H1 (cell line): ENCODE data around the gene SRPK3. TPM values are rescaled to one million over a fixed set of nuclear protein-coding genes. Genes with fewer than 3 reads are reported as not detected.

Experiments
- CTCF ChIA-PET: fragments of 300-600 bp; sonication (Branson Sonifier 250); formaldehyde crosslinking; loops from one replicate; lab custom pipeline; 2021; ENCODE audit not compliant: partially characterized antibody; lab: Charles Lee
- POLR2A ChIA-PET: fragments of 300-600 bp; sonication (Branson Sonifier 250); formaldehyde crosslinking; loops from one replicate; lab custom pipeline; 2021; ENCODE audit warnings: inconsistent platforms; ENCODE audit not compliant: partially characterized antibody; lab: Charles Lee
- DNase-seq, 2 experiments: peaks; one replicate each; pipeline versions ENCODE4 v3.0.0 to v3.0.0-alpha.2; 2010 to 2022; ENCODE audit warnings: low spot score in 2 of 2, low read depth in 1 of 2, mixed read lengths in 1 of 2
- FAIRE-seq: peaks from 2 replicates; lab custom pipeline; 2011; peaks lifted over from hg19 to GRCh38; lab: Jason Lieb, UNC
- H2AFZ ChIP-seq: 2 replicates; pipeline ENCODE4 v1.8.1; 2012; ENCODE audit warnings: low read length, inconsistent platforms
- H2AK5ac ChIP-seq: 2 replicates; pipeline ENCODE4 v1.6.1; 2013; ENCODE audit warnings: low read depth, low read length
- H2BK120ac ChIP-seq: replicated peaks from 2 replicates; pipeline ENCODE3; 2013; ENCODE audit warnings: low read depth, low read length, inconsistent platforms
- H2BK12ac ChIP-seq: 2 replicates; pipeline ENCODE4 v1.6.1; 2013; ENCODE audit warnings: low read depth, low read length
- H2BK15ac ChIP-seq: 2 replicates; pipeline ENCODE4 v1.6.1; 2013; ENCODE audit warnings: low read length
- H2BK20ac ChIP-seq: 2 replicates; pipeline ENCODE4 v1.6.1; 2013; ENCODE audit warnings: low read length
- H2BK5ac ChIP-seq: 2 replicates; pipeline ENCODE4 v1.6.1; 2013; ENCODE audit warnings: low read depth, low read length
- H3K14ac ChIP-seq: 2 replicates; pipeline ENCODE4 v1.6.1; 2013; ENCODE audit warnings: inconsistent platforms; ENCODE audit not compliant: insufficient read length
- H3K18ac ChIP-seq: 2 replicates; pipeline ENCODE4 v1.6.1; 2013; ENCODE audit warnings: low read length; ENCODE audit errors: extremely low read depth
- H3K23ac ChIP-seq: 2 replicates; pipeline ENCODE4 v1.6.1; 2013; ENCODE audit warnings: inconsistent platforms; ENCODE audit not compliant: insufficient read length
- H3K23me2 ChIP-seq: 2 replicates; pipeline ENCODE4 v1.6.1; 2013; ENCODE audit warnings: low read depth, low read length
- H3K27ac ChIP-seq: 2 replicates; pipeline ENCODE4 v1.6.1; 2011; ENCODE audit warnings: low read depth, low read length, inconsistent platforms
- H3K27me3 ChIP-seq, 4 experiments: replicated peaks in 1 of 4; 1 replicate in 1 of 4; 2 replicates in 3 of 4; pipeline versions ENCODE4 v1.6.1 to v1.8.1; 2011 to 2013; ENCODE audit warnings: low read length in 3 of 4, mild to moderate bottlenecking in 3 of 4, inconsistent platforms in 2 of 4, mixed read lengths in 2 of 4, moderate library complexity in 1 of 4; ENCODE audit not compliant: control insufficient read depth in 3 of 4, insufficient read depth in 3 of 4; ENCODE audit errors: extremely low read depth in 1 of 4
- H3K36me3 ChIP-seq, 4 experiments: 2 replicates each; pipeline versions ENCODE4 v1.6.1 to v1.8.1; 2011 to 2013; ENCODE audit warnings: mild to moderate bottlenecking in 4 of 4, low read length in 3 of 4, moderate library complexity in 2 of 4, control low read depth in 1 of 4, inconsistent platforms in 1 of 4; ENCODE audit not compliant: insufficient read depth in 4 of 4, control insufficient read depth in 2 of 4
- H3K4ac ChIP-seq: replicated peaks from 2 replicates; pipeline ENCODE3; 2013; ENCODE audit warnings: low read length, low read depth, mixed read lengths, inconsistent platforms; ENCODE audit not compliant: insufficient read length
- H3K4me1 ChIP-seq, 4 experiments: replicated peaks in 1 of 4; 1 replicate in 1 of 4; 2 replicates in 3 of 4; pipeline versions ENCODE4 v1.6.1 to v1.8.1; 2011 to 2013; ENCODE audit warnings: low read length in 3 of 4, inconsistent platforms in 2 of 4, mixed read lengths in 1 of 4; ENCODE audit not compliant: insufficient read depth in 4 of 4, control insufficient read depth in 3 of 4
- H3K4me2 ChIP-seq, 2 experiments: 2 replicates each; pipeline versions ENCODE4 v1.6.1 to v1.8.1; 2011 to 2013; ENCODE audit warnings: low read depth in 2 of 2, low read length in 2 of 2, control low read depth in 1 of 2, inconsistent platforms in 1 of 2, mild to moderate bottlenecking in 1 of 2; ENCODE audit not compliant: insufficient read depth in 1 of 2
- H3K4me3 ChIP-seq, 4 experiments: fragments of 200-600, 300-600 bp in 1 of 4; sonication (generic), shearing (Covaris generic), sonication (Bioruptor Twin) in 1 of 4; 2 replicates each; pipeline versions ENCODE4 v1.5.1 to v1.8.1; 2011 to 2016; ENCODE audit warnings: low read length in 4 of 4, low read depth in 3 of 4, control low read depth in 2 of 4, inconsistent platforms in 2 of 4, mild to moderate bottlenecking in 2 of 4, mixed read lengths in 1 of 4, moderate library complexity in 1 of 4; ENCODE audit not compliant: insufficient read depth in 2 of 4; ENCODE audit errors: extremely low read depth in 1 of 4
- H3K56ac ChIP-seq: replicated peaks from 2 replicates; pipeline ENCODE3; 2013; ENCODE audit warnings: low read depth, mild to moderate bottlenecking, mixed read lengths, low read length, inconsistent platforms; ENCODE audit not compliant: insufficient read length
- H3K79me1 ChIP-seq: 2 replicates; pipeline ENCODE4 v1.6.1; 2013; ENCODE audit warnings: low read depth, low read length, control low read depth
- H3K79me2 ChIP-seq, 2 experiments: 2 replicates each; pipeline versions ENCODE4 v1.6.1 to v1.8.1; 2012 to 2013; ENCODE audit warnings: low read length in 2 of 2, mild to moderate bottlenecking in 2 of 2, inconsistent platforms in 1 of 2; ENCODE audit not compliant: insufficient read depth in 2 of 2, control insufficient read depth in 1 of 2
- H3K9ac ChIP-seq, 4 experiments: replicated peaks in 1 of 4; 1 replicate in 1 of 4; 2 replicates in 3 of 4; pipeline versions ENCODE4 v1.6.1 to v1.8.1; 2011 to 2013; ENCODE audit warnings: low read depth in 3 of 4, low read length in 3 of 4, control low read depth in 2 of 4, mild to moderate bottlenecking in 2 of 4, moderate library complexity in 2 of 4, inconsistent platforms in 1 of 4; ENCODE audit errors: extremely low read depth in 1 of 4
- H3K9me3 ChIP-seq, 2 experiments: 2 replicates each; pipeline versions ENCODE4 v1.6.1 to v1.8.1; 2012 to 2013; ENCODE audit warnings: mild to moderate bottlenecking in 2 of 2, moderate library complexity in 2 of 2, control low read depth in 1 of 2, inconsistent platforms in 1 of 2, low read depth in 1 of 2, low read length in 1 of 2, mixed read lengths in 1 of 2; ENCODE audit not compliant: insufficient read depth in 2 of 2
- H4K20me1 ChIP-seq, 2 experiments: replicated peaks in 1 of 2; 2 replicates each; pipeline versions ENCODE3 to v1.8.1; 2011 to 2013; ENCODE audit warnings: inconsistent platforms in 2 of 2, low read length in 2 of 2, mild to moderate bottlenecking in 1 of 2; ENCODE audit not compliant: insufficient read depth in 2 of 2, control insufficient read depth in 1 of 2
- H4K5ac ChIP-seq: 2 replicates; pipeline ENCODE4 v1.6.1; 2013; ENCODE audit warnings: low read length, low read depth, mixed read lengths, inconsistent platforms; ENCODE audit not compliant: insufficient read length
- H4K8ac ChIP-seq: 2 replicates; pipeline ENCODE4 v1.8.0; 2013; ENCODE audit warnings: mild to moderate bottlenecking, moderate library complexity, low read length, inconsistent platforms; ENCODE audit not compliant: insufficient read depth; ENCODE audit errors: extremely low read depth
- H4K91ac ChIP-seq: replicated peaks from 2 replicates; pipeline ENCODE3; 2013; ENCODE audit warnings: low read length, mixed read lengths, inconsistent platforms; ENCODE audit not compliant: insufficient read length
- EGR1 ChIP-seq: IDR thresholded peaks from 2 replicates; pipeline ENCODE4 v1.6.1; 2011; ENCODE audit warnings: low read depth, low read length, borderline replicate concordance
- WGBS, 2 experiments: shearing (Covaris generic) in 1 of 2; methylation state at CpG; one replicate each; pipeline versions ENCODE4 v1.1.6 to v1.1.7; 2013 to 2015; ENCODE audit warnings: low lambda C conversion rate in 2 of 2, mixed read lengths in 2 of 2, inconsistent platforms in 1 of 2, low coverage in 1 of 2, missing lambda C conversion rate in 1 of 2; ENCODE audit not compliant: insufficient replicate concordance in 2 of 2, insufficient coverage in 1 of 2, insufficient read length in 1 of 2; ENCODE audit errors: extremely low coverage in 1 of 2, missing lambda C conversion rate in 1 of 2; 5-methylcytosine and 5-hydroxymethylcytosine counted together
- polyA plus RNA-seq, 7 experiments: library from polyadenylated mRNA; depleted of rRNA in 3 of 7; stranded (reverse) in 5 of 7; unstranded in 2 of 7; fragments of >200 nt in 5 of 7; fragments of 200-250 nt in 2 of 7; gene quantifications; 1 replicate in 5 of 7; 2 replicates in 1 of 7; 4 replicates in 1 of 7; pipeline versions ENCODE4 v1.2.1 to v1.2.3, GENCODE V29; 2011 to 2013; ENCODE audit warnings: missing spikeins in 2 of 7, mixed read lengths in 2 of 7
- total RNA-seq: library from RNA; stranded (reverse); fragmentation: NEBNext Ultra II Directional; extraction: Animal tissue kit (Norgen Biotek cat#: 25700); gene quantifications from 2 replicates; pipeline ENCODE4 v1.2.1, GENCODE V29; 2021
- TF ChIP-seq, protein P1 (sequence below), 3 experiments: IDR thresholded peaks; 1 replicate in 2 of 3; 2 replicates in 1 of 3; pipeline versions ENCODE4 v1.5.1 to v1.6.1; 2011; ENCODE audit warnings: low read length in 3 of 3, mild to moderate bottlenecking in 3 of 3, inconsistent platforms in 2 of 3, low read depth in 1 of 3, moderate library complexity in 1 of 3; ENCODE audit not compliant: insufficient read depth in 1 of 3; ENCODE audit errors: control extremely low read depth in 1 of 3
- TF ChIP-seq, protein P2 (sequence below): IDR thresholded peaks from 2 replicates; pipeline ENCODE4 v1.6.1; 2011; ENCODE audit warnings: low read length, improper control_type of control experiment

Gene SRPK3
- total and polyA plus RNA-seq, 2 of the 8 experiments (the other 6 are each of a cell fraction or from before 2014, with no cell fraction given) = not detected

DNA sequence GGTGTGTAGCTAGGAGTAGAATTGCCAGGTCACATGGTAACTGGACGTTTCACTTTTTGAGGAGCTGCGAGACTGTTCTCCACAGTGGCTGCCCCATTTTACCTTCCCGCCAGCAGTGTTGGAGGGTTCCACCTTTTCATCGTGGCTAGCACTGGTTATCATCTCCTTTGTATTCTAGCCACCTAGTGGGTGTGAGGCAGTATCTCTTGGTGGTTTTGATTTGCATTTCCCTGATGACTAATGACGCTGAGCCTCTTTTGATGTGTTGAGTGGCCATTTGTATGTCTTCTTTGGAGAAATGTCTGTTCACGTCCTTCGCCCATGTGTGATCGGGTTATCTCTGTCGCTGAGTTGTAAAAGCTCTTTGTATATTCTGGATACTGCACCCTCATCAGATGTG, 45.6 kb upstream of the SRPK3 start:
- H3K79me1 ChIP-seq = no peaks in the 10 kb centered on the region
- CTCF ChIA-PET = interaction anchor here (1.2 to 1.6 kb wide), 2 partner anchors 27 to 171 kb away, joined by 3 read pairs; no protein-coding TSS in a partner anchor
- no peak for DNase-seq
- no peak overlapping the region for H2BK5ac ChIP-seq
- H4K5ac ChIP-seq = no peak overlapping the region
- no peak overlapping the region for H2BK15ac ChIP-seq
- H3K14ac ChIP-seq = no peak overlapping the region
- no peak overlapping the region for H4K91ac ChIP-seq
- H3K36me3 ChIP-seq = no peaks in the 10 kb centered on the region
- no peak for FAIRE-seq
- H3K4ac ChIP-seq = no peak overlapping the region
- no peak overlapping the region for H3K27ac ChIP-seq
- no peak overlapping the region for H3K56ac ChIP-seq
- H3K23ac ChIP-seq = no peak overlapping the region
- no peak overlapping the region for H2AK5ac ChIP-seq
- 0 out of 4 replicates have a peak overlapping the region, but pooled peaks of 1 of the 2 experiments have one; percentile 2 for H3K4me2 ChIP-seq
- H2AFZ ChIP-seq = no peak overlapping the region
- H3K23me2 ChIP-seq = no peaks in the 10 kb centered on the region
- H3K4me1 ChIP-seq = peaks cover 0 to 4% (median 0%) of the 10 kb centered on the region in 4 experiments; a peak in 3 of 7 replicates
- H3K27me3 ChIP-seq = no peaks in the 10 kb centered on the region
- no peak overlapping the region for H2BK12ac ChIP-seq
- no peak overlapping the region for H2BK20ac ChIP-seq
- H3K79me2 ChIP-seq = no peaks in the 10 kb centered on the region
- no peak overlapping the region for H3K4me3 ChIP-seq
- no peaks in the 10 kb centered on the region for H3K9me3 ChIP-seq
- H3K9ac ChIP-seq = no peak overlapping the region
- 80% methylated on average over 9 of the region's 9 CpGs; no CpG with 5 or more reads in 1 of the 2 experiments for WGBS, 2 experiments
- no peak overlapping the region for H4K8ac ChIP-seq
- H2BK120ac ChIP-seq = no peak overlapping the region
- POLR2A ChIA-PET = interaction anchor here (2.4 kb wide), 1 partner anchor 15 kb away, joined by 5 read pairs; no protein-coding TSS in a partner anchor
- TF ChIP-seq, protein P1, sequence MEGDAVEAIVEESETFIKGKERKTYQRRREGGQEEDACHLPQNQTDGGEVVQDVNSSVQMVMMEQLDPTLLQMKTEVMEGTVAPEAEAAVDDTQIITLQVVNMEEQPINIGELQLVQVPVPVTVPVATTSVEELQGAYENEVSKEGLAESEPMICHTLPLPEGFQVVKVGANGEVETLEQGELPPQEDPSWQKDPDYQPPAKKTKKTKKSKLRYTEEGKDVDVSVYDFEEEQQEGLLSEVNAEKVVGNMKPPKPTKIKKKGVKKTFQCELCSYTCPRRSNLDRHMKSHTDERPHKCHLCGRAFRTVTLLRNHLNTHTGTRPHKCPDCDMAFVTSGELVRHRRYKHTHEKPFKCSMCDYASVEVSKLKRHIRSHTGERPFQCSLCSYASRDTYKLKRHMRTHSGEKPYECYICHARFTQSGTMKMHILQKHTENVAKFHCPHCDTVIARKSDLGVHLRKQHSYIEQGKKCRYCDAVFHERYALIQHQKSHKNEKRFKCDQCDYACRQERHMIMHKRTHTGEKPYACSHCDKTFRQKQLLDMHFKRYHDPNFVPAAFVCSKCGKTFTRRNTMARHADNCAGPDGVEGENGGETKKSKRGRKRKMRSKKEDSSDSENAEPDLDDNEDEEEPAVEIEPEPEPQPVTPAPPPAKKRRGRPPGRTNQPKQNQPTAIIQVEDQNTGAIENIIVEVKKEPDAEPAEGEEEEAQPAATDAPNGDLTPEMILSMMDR (IDR thresholded peaks at IDR 0.05; ENCODE audit: control extremely low read depth in 1 of 3, insufficient read depth in 1 of 3, low read depth in 1 of 3, low read length in 3 of 3) = peak in 1 of 3 experiments; percentile 25; a peak in 1 of 4 replicates
- TF ChIP-seq EGR1 = no peak
- TF ChIP-seq, protein P2, sequence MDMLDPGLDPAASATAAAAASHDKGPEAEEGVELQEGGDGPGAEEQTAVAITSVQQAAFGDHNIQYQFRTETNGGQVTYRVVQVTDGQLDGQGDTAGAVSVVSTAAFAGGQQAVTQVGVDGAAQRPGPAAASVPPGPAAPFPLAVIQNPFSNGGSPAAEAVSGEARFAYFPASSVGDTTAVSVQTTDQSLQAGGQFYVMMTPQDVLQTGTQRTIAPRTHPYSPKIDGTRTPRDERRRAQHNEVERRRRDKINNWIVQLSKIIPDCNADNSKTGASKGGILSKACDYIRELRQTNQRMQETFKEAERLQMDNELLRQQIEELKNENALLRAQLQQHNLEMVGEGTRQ = no peak
- TF ChIP-seq, all 59 proteins: peak for 1
- Histone ChIP-seq H3K18ac (no peak overlapping the region), H4K20me1 (no peaks in the 10 kb centered on the region)
